Mammary epithelial cell (primary cell): ENCODE measurements around the gene SLC8A1.

Experiments used
- EZH2 ChIP-seq: IDR thresholded peaks from 2 replicates; pipeline ENCODE4 v1.6.1; 2012; ENCODE audit warnings: low read length, inconsistent platforms, borderline replicate concordance
- TF ChIP-seq, protein P1 (sequence below), 2 donors: IDR thresholded peaks in 1 of 2; conservative IDR thresholded peaks in 1 of 2; 2 replicates each; pipeline ENCODE4 v1.5.1; 2011 to 2012; ENCODE audit warnings: inconsistent platforms in 2 of 2, low read length in 2 of 2, mild to moderate bottlenecking in 2 of 2, control low read depth in 1 of 2, low read depth in 1 of 2; ENCODE audit not compliant: insufficient read depth in 1 of 2; ENCODE audit errors: extremely low read depth in 1 of 2

DNA sequence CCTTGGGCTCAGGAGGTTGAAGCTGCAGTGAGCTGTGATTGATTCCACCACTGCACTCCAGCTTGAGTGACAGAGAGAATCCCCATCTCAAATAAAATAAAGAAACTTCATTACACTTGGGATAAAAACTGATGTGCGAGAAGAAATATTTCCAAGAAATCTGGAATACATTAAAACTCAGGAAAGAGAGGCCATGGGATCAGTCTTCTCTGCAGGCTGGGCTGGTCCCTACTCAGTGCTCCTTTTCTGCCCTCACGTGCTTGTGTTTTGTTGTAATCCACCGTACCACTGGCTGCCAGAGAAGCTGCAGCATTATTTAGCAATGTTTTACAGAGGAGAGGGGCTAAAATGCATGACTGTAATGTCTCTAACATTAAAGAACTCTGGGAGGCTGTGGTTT lies 282.0 kb downstream of the SLC8A1 start:
- TF ChIP-seq, protein P1, sequence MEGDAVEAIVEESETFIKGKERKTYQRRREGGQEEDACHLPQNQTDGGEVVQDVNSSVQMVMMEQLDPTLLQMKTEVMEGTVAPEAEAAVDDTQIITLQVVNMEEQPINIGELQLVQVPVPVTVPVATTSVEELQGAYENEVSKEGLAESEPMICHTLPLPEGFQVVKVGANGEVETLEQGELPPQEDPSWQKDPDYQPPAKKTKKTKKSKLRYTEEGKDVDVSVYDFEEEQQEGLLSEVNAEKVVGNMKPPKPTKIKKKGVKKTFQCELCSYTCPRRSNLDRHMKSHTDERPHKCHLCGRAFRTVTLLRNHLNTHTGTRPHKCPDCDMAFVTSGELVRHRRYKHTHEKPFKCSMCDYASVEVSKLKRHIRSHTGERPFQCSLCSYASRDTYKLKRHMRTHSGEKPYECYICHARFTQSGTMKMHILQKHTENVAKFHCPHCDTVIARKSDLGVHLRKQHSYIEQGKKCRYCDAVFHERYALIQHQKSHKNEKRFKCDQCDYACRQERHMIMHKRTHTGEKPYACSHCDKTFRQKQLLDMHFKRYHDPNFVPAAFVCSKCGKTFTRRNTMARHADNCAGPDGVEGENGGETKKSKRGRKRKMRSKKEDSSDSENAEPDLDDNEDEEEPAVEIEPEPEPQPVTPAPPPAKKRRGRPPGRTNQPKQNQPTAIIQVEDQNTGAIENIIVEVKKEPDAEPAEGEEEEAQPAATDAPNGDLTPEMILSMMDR (conservative IDR thresholded peaks at IDR 0.05 in 1 of 2, IDR thresholded peaks at IDR 0.05 in 1 of 2; ENCODE audit: extremely low read depth in 1 of 2, insufficient read depth in 1 of 2, low read depth in 1 of 2, low read length in 2 of 2), result no peak
- TF ChIP-seq EZH2, result no peak
